GM23338 (cell line): Measurements from ENCODE around the gene ZBTB7A.

Experiments used
- NANOG ChIP-seq: IDR thresholded peaks from 2 replicates; pipeline ENCODE4 v1.6.1; 2016; ENCODE audit warnings: antibody characterized with exemption, borderline replicate concordance
- REST ChIP-seq: IDR thresholded peaks from one replicate; pipeline ENCODE4 v1.6.1; 2018; ENCODE audit warnings: antibody characterized with exemption; ENCODE audit not compliant: unreplicated experiment
- TF ChIP-seq, protein P1 (sequence below), 2 experiments: fragments of 200-600 bp in 1 of 2; sonication (generic) in 1 of 2; conservative IDR thresholded peaks; 2 replicates each; pipeline versions ENCODE4 v1.5.1 to v1.6.1; 2016 to 2017; ENCODE audit warnings: antibody characterized with exemption in 2 of 2, low read depth in 2 of 2, mild to moderate bottlenecking in 2 of 2, moderate library complexity in 1 of 2

DNA sequence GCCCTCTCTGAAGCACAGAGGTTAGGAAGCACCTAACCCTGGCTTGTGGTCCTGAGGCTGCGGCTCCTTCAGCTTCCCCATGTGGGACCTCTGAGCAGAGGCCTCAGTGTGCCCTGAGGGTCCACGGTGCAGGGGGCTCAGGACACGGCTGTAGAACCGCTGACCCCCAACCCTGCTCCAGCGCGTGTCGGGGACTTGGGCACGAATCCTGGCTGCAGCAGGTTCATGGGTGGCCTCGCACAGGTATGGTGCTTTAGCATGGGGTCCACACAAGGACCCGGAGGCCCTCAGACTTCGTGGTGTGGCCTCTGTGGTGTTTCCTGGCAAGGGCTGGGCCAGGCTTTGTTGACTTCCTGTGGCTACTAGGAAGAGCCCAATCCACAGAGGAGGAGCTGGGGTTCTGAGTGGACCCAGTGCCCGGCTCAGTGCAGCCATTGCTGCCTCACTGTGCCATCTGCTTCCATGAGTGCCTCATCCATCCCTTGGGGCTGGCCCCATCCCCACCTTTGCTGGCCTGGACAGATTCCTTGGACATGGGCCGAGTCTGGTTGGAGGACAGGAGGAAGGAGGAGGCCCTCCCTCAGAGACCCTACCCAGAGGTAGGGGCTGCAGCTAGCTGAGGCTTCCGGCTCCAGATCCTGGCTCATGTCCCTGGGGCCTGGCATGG, 24.5 kb downstream of the ZBTB7A start:
- TF ChIP-seq, protein P1, sequence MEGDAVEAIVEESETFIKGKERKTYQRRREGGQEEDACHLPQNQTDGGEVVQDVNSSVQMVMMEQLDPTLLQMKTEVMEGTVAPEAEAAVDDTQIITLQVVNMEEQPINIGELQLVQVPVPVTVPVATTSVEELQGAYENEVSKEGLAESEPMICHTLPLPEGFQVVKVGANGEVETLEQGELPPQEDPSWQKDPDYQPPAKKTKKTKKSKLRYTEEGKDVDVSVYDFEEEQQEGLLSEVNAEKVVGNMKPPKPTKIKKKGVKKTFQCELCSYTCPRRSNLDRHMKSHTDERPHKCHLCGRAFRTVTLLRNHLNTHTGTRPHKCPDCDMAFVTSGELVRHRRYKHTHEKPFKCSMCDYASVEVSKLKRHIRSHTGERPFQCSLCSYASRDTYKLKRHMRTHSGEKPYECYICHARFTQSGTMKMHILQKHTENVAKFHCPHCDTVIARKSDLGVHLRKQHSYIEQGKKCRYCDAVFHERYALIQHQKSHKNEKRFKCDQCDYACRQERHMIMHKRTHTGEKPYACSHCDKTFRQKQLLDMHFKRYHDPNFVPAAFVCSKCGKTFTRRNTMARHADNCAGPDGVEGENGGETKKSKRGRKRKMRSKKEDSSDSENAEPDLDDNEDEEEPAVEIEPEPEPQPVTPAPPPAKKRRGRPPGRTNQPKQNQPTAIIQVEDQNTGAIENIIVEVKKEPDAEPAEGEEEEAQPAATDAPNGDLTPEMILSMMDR (conservative IDR thresholded peaks at IDR 0.05; ENCODE audit: low read depth in 2 of 2), result no peak
- TF ChIP-seq NANOG (no peak), REST (no peak)
